B cell (primary cell): ENCODE data around the gene CD74. TPM values are rescaled to one million over a fixed set of nuclear protein-coding genes. Genes with fewer than 3 reads are reported as not detected.
"Not testable (repeated sequence)": the region's sequence is repeated elsewhere in the genome, so short reads cannot be mapped to it uniquely, and the experiment has no call there.

Experiments
- ATAC-seq: fragments of 200-7000 bp; cut with Tn5 transposase; one replicate; pipeline ENCODE4 v1.10.0; 2021; ENCODE audit warnings: low read depth, mild to moderate bottlenecking, moderate number of reproducible peaks, moderate library complexity
- CTCF ChIA-PET: fragments of 350-600 bp; sonication (Branson Sonifier 250); formaldehyde crosslinking; loops from one replicate; lab custom pipeline; 2021; ENCODE audit warnings: antibody characterized with exemption, inconsistent platforms; lab: Charles Lee
- POLR2A ChIA-PET: fragments of 350-600 bp; sonication (Branson Sonifier 250); formaldehyde crosslinking; loops from one replicate; lab custom pipeline; 2021; ENCODE audit warnings: antibody characterized with exemption; lab: Charles Lee
- DNase-seq: peaks from one replicate; pipeline ENCODE4 v3.0.0; 2013
- H2AFZ ChIP-seq: 2 replicates; pipeline ENCODE4 v1.6.1; 2012; ENCODE audit warnings: mild to moderate bottlenecking, low read depth, low read length; ENCODE audit not compliant: insufficient read depth, poor library complexity, severe bottlenecking
- H3K27ac ChIP-seq, 2 donors: 1 replicate in 1 of 2; 2 replicates in 1 of 2; pipeline ENCODE4 v1.5.1; 2012 to 2013; ENCODE audit warnings: low read length in 2 of 2, mild to moderate bottlenecking in 2 of 2, moderate library complexity in 1 of 2
- H3K27me3 ChIP-seq, 4 experiments: fragments of 200-600 bp in 1 of 4; sonication (generic) in 1 of 4; replicated peaks in 1 of 4; 1 replicate in 2 of 4; 2 replicates in 2 of 4; pipeline versions ENCODE4 v1.6.1 to v1.7.0; 2013 to 2016; ENCODE audit warnings: low read length in 3 of 4, mild to moderate bottlenecking in 2 of 4, mixed read lengths in 1 of 4, moderate library complexity in 1 of 4; ENCODE audit not compliant: insufficient read depth in 4 of 4, control insufficient read depth in 3 of 4; ENCODE audit errors: control extremely low read depth in 1 of 4
- H3K36me3 ChIP-seq, 2 experiments: replicated peaks in 1 of 2; 1 replicate in 1 of 2; 2 replicates in 1 of 2; pipeline versions ENCODE4 v1.6.1 to v1.7.1; 2013; ENCODE audit warnings: low read length in 1 of 2; ENCODE audit not compliant: insufficient read depth in 2 of 2, control insufficient read depth in 1 of 2; ENCODE audit errors: control extremely low read depth in 1 of 2, extremely low read depth in 1 of 2
- H3K4me1 ChIP-seq, 2 donors: fragments of 200-600 bp in 1 of 2; sonication (generic) in 1 of 2; 1 replicate in 1 of 2; 2 replicates in 1 of 2; pipeline versions ENCODE4 v1.5.1 to v1.6.1; 2013 to 2017; ENCODE audit warnings: low read length in 2 of 2; ENCODE audit not compliant: control insufficient read depth in 2 of 2, insufficient read depth in 2 of 2
- H3K4me2 ChIP-seq: replicated peaks from 2 replicates; pipeline ENCODE3; 2012; ENCODE audit warnings: mild to moderate bottlenecking, low read depth, low read length; ENCODE audit not compliant: poor library complexity, severe bottlenecking
- H3K4me3 ChIP-seq, 5 experiments: fragments of 200-600 bp in 1 of 5; sonication (generic) in 1 of 5; 1 replicate in 3 of 5; 2 replicates in 2 of 5; pipeline versions ENCODE4 v1.5.1 to v1.7.0; 2011 to 2016; ENCODE audit warnings: low read length in 4 of 5, mild to moderate bottlenecking in 4 of 5, low read depth in 2 of 5, control low read depth in 1 of 5, moderate library complexity in 1 of 5; ENCODE audit not compliant: insufficient read depth in 1 of 5; ENCODE audit errors: control extremely low read depth in 1 of 5, extremely low read depth in 1 of 5
- H3K79me2 ChIP-seq: fragments of 200-600 bp; sonication (generic); one replicate; pipeline ENCODE4 v1.6.0; 2016; ENCODE audit warnings: low read length; ENCODE audit not compliant: control insufficient read depth, insufficient read depth
- H3K9ac ChIP-seq: fragments of 200-600 bp; sonication (generic); 2 replicates; pipeline ENCODE4 v1.6.1; 2017; ENCODE audit warnings: mild to moderate bottlenecking, low read length, moderate library complexity
- H3K9me3 ChIP-seq, 3 donors: one replicate each; pipeline versions ENCODE4 v1.6.1 to v1.7.1; 2013; ENCODE audit warnings: low read length in 2 of 3; ENCODE audit not compliant: control insufficient read depth in 2 of 3, insufficient read depth in 1 of 3; ENCODE audit errors: control extremely low read depth in 1 of 3
- H4K20me1 ChIP-seq: 2 replicates; pipeline ENCODE4 v1.6.0; 2012; ENCODE audit warnings: mild to moderate bottlenecking, low read length; ENCODE audit not compliant: insufficient read depth, control insufficient read depth, poor library complexity, severe bottlenecking
- H3K27ac Mint-ChIP-seq: one replicate; pipeline ENCODE4 v1.8.0; 2021; ENCODE audit warnings: mixed read lengths
- H3K27me3 Mint-ChIP-seq: one replicate; pipeline ENCODE4 v1.8.0; 2021; ENCODE audit warnings: mixed read lengths
- H3K4me1 Mint-ChIP-seq: one replicate; pipeline ENCODE4 v1.8.0; 2021; ENCODE audit warnings: mixed read lengths
- H3K4me3 Mint-ChIP-seq: one replicate; pipeline ENCODE4 v1.8.0; 2021; ENCODE audit warnings: mixed read lengths
- H3K9me3 Mint-ChIP-seq: one replicate; pipeline ENCODE4 v1.8.0; 2022; ENCODE audit warnings: mixed read lengths; ENCODE audit not compliant: insufficient read depth
- CTCF ChIP-seq: fragments of 200-600 bp; IDR thresholded peaks from one replicate; pipeline ENCODE4 v1.8.0; 2022; ENCODE audit warnings: antibody characterized with exemption, mild to moderate bottlenecking
- EZH2 ChIP-seq: IDR thresholded peaks from 2 replicates; pipeline ENCODE4 v1.6.1; 2012; ENCODE audit warnings: borderline replicate concordance, low read depth, mild to moderate bottlenecking, moderate library complexity, low read length; ENCODE audit not compliant: insufficient read depth, poor library complexity, severe bottlenecking
- WGBS: methylation state at CpG from one replicate; pipeline ENCODE4 v1.1.5; 2013; ENCODE audit warnings: missing lambda C conversion rate; ENCODE audit not compliant: insufficient coverage; 5-methylcytosine and 5-hydroxymethylcytosine counted together
- intact Hi-C: fragments of 100-400 bp; cut with micrococcal nuclease; formaldehyde crosslinking; loops from one replicate; pipeline ENCODE4 v1.10.0; 2022
- polyA plus RNA-seq: library from polyadenylated mRNA; depleted of rRNA; stranded (reverse); fragments of >200 nt; gene quantifications from 2 replicates; pipeline ENCODE4 v1.2.3, GENCODE V29; 2012
- total RNA-seq, 2 donors: library from RNA; stranded (reverse); fragments of 120-200 nt in 1 of 2; gene quantifications; 1 replicate in 1 of 2; 2 replicates in 1 of 2; pipeline versions ENCODE4 v1.2.3 to v1.2.4, GENCODE V29; 2013 to 2022

CD74 gene
- total and polyA plus RNA-seq, 2 donors (not counting 1 experiment from before 2014, with no cell fraction given): 5,670 to 14,307 TPM

GRCh38 chr5:150419630-150420270 is 7.0 kb upstream of the CD74 start:
- 0% methylated on average over 5 of the region's 7 CpGs for WGBS
- no peak for TF ChIP-seq CTCF
- no peak for TF ChIP-seq EZH2
- no peaks in the 10 kb centered on the region for H3K36me3 ChIP-seq
- peaks cover 59% of the 10 kb centered on the region for H3K4me1 Mint-ChIP-seq
- peak overlapping the region; percentile 86 to 88 for H3K27ac ChIP-seq
- intact Hi-C loops: loop anchor here (1.0 to 10.0 kb wide), 3 partner anchors 8 to 665 kb away; partner anchors contain the start of gene TNIP1
- H2AFZ ChIP-seq: no peak overlapping the region
- peak overlapping the region in 4 of 5 experiments; percentile 16 to 46 (median 33) for H3K4me3 ChIP-seq
- H3K27ac Mint-ChIP-seq: peak overlapping the region; percentile 100
- H3K4me3 Mint-ChIP-seq: peak overlapping the region; percentile 81
- DNase-seq (peak; percentile 87), ATAC-seq (peak; percentile 99)
- H3K79me2 ChIP-seq: peaks cover 95% of the 10 kb centered on the region
- H3K9me3 Mint-ChIP-seq: no peaks in the 10 kb centered on the region
- H3K4me1 ChIP-seq: peaks cover 67 to 72% of the 10 kb centered on the region in 2 donors
- ChIA-PET CTCF (interaction anchor here (1.2 to 4.8 kb wide), 7 partner anchors 9 to 30 kb away, joined by 4 to 19 read pairs (median 8); partner anchors contain the start of gene RPS14), POLR2A (interaction anchor here (2.3 to 21.5 kb wide), 4 partner anchors 8 to 20 kb away, joined by 13 to 387 read pairs (median 18); partner anchors contain the start of gene CD74)
- H3K9ac ChIP-seq: peak overlapping the region; percentile 51
- no peaks in the 10 kb centered on the region for H4K20me1 ChIP-seq
- H3K4me2 ChIP-seq: peak overlapping the region; percentile 72
- no peaks in the 10 kb centered on the region for H3K9me3 ChIP-seq
- no peaks in the 10 kb centered on the region for H3K27me3 Mint-ChIP-seq
- H3K27me3 ChIP-seq: no peaks in the 10 kb centered on the region

GRCh38 chr5:150413902-150414790 is 1.4 kb upstream of the CD74 start:
- Histone ChIP-seq H3K4me1 (peaks cover 58 to 65% of the 10 kb centered on the region in 2 donors), H3K27ac (peak overlapping the region; percentile 99 to 100), H3K4me3 (peak overlapping the region in 4 of 5 experiments; percentile 33 to 51 (median 43)), H3K4me2 (peak overlapping the region; percentile 83), H3K36me3 (peaks cover 0 to 32% of the 10 kb centered on the region in 2 experiments), H3K79me2 (peaks cover 85% of the 10 kb centered on the region), H3K9ac (peak overlapping the region; percentile 87), H4K20me1 (peaks cover 34% of the 10 kb centered on the region)
- not testable (repeated sequence) for H2AFZ ChIP-seq, H3K9me3 ChIP-seq, ATAC-seq, H3K9me3 Mint-ChIP-seq, H3K27me3 Mint-ChIP-seq, H3K27me3 ChIP-seq, DNase-seq
- Mint-ChIP-seq H3K4me1 (peaks cover 61% of the 10 kb centered on the region), H3K27ac (peak overlapping the region; percentile 99), H3K4me3 (peak overlapping the region; percentile 95)
- POLR2A ChIA-PET: interaction anchor here (0.6 to 9.6 kb wide), 6 partner anchors 8 to 800 kb away, joined by 3 to 387 read pairs (median 5); no protein-coding TSS in a partner anchor
- intact Hi-C loops: loop anchor here (1.0 to 10.0 kb wide), 6 partner anchors 15 to 1358 kb away; partner anchors contain the start of genes G3BP1, GM2A, SLC26A2 and TNIP1
- 26% methylated on average over 10 of the region's 16 CpGs for WGBS
- CTCF ChIA-PET: interaction anchor here (0.8 to 5.3 kb wide), 5 partner anchors 14 to 22 kb away, joined by 3 to 111 read pairs (median 4); no protein-coding TSS in a partner anchor
